Neutrophil (primary cell): ENCODE measurements around the gene SYTL1.

Source experiments
- H3K27ac ChIP-seq: fragments of 200-600 bp; sonication (generic); 2 replicates; pipeline ENCODE4 v1.5.1; 2016; ENCODE audit warnings: mild to moderate bottlenecking, moderate library complexity
- H3K27me3 ChIP-seq: fragments of 200-600 bp; sonication (generic); 2 replicates; pipeline ENCODE4 v1.6.0; 2016; ENCODE audit warnings: mild to moderate bottlenecking
- H3K36me3 ChIP-seq: fragments of 200-600 bp; sonication (generic); 2 replicates; pipeline ENCODE4 v1.5.1; 2017
- H3K4me1 ChIP-seq, 2 experiments: fragments of 200-600 bp in 1 of 2; sonication (generic) in 1 of 2; 1 replicate in 1 of 2; 2 replicates in 1 of 2; pipeline versions ENCODE4 v1.5.1 to v1.6.1; 2013 to 2016; ENCODE audit warnings: low read depth in 1 of 2, low read length in 1 of 2, mild to moderate bottlenecking in 1 of 2, moderate library complexity in 1 of 2; ENCODE audit not compliant: control insufficient read depth in 1 of 2, insufficient read depth in 1 of 2
- H3K4me3 ChIP-seq, 2 experiments: fragments of 200-600 bp in 1 of 2; sonication (generic) in 1 of 2; 1 replicate in 1 of 2; 2 replicates in 1 of 2; pipeline ENCODE4 v1.5.1; 2013 to 2016; ENCODE audit warnings: low read depth in 1 of 2, low read length in 1 of 2, mild to moderate bottlenecking in 1 of 2, moderate library complexity in 1 of 2
- H3K9me3 ChIP-seq: fragments of 200-600 bp; sonication (generic); 2 replicates; pipeline ENCODE4 v1.5.1; 2016
- CTCF ChIP-seq: fragments of 200-600 bp; sonication (generic); IDR thresholded peaks from 2 replicates; pipeline ENCODE4 v1.5.1; 2016; ENCODE audit warnings: antibody characterized with exemption

SYTL1 gene

DNA sequence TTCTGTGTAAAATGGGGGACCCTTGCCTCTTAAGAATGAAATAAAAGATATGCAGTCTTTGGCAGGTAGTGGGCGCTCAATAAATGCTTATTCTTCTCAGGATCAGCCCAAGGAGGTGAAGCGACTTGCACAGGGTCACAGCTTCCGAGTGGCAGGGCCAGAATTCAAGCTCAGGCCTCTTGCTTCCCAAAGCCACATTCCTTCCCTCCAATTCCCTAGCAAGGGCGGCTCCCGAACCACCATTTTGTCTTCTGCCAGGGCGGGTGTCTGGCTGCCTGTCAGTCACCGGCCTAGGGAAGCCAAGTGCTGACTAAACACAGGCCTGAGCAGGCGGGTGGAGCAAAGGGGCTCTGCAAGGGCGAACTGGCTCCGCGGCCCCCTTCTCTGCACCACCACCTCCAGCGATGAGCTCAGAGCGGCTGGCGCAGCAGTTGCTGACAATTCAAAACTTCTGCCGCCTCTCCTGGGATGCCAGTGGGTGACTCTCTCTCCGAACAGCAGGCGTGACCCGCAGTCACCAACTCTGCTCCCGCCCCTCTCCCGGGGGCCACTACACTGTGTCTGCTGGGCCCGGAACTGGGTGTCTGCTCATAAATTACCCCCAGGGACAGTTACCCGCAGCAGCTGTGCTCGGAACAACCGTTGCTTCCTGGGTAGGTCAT, 61.4 kb downstream of the SYTL1 start:
- no peak for TF ChIP-seq CTCF
- H3K27me3 ChIP-seq, result no peaks in the 10 kb centered on the region
- H3K36me3 ChIP-seq, result peaks cover 49% of the 10 kb centered on the region
- peak overlapping the region; percentile 41 for H3K27ac ChIP-seq
- peaks cover 6 to 13% of the 10 kb centered on the region in 2 experiments for H3K4me1 ChIP-seq
- H3K4me3 ChIP-seq, result no peak overlapping the region
- no peaks in the 10 kb centered on the region for H3K9me3 ChIP-seq
